ENCODE results near the gene CDKN3.

GRCh38 chr14:54362759-54363437 is 33.9 kb upstream of the CDKN3 start:
- TF ChIP-seq CTCF (IDR thresholded peaks at IDR 0.05; ENCODE audit: insufficient read depth, low read length) (no peak), POLR2AphosphoS5 (IDR thresholded peaks at IDR 0.05; ENCODE audit: low read depth) (no peak), REST (IDR thresholded peaks at IDR 0.05; ENCODE audit: insufficient replicate concordance, low read depth) (no peak)

Data from HL-60 (cell line).